Stimulated activated CD8-positive, alpha-beta memory T cell treated with anti-CD3 and anti-CD28 coated beads, Interleukin-4, amount 100 ng/mL, for 48 hours (primary cell): ENCODE data around the gene DUS1L.

Experiments
- DNase-seq: peaks from one replicate; pipeline ENCODE4 v3.0.0-alpha.2; 2020

DUS1L gene

DNA sequence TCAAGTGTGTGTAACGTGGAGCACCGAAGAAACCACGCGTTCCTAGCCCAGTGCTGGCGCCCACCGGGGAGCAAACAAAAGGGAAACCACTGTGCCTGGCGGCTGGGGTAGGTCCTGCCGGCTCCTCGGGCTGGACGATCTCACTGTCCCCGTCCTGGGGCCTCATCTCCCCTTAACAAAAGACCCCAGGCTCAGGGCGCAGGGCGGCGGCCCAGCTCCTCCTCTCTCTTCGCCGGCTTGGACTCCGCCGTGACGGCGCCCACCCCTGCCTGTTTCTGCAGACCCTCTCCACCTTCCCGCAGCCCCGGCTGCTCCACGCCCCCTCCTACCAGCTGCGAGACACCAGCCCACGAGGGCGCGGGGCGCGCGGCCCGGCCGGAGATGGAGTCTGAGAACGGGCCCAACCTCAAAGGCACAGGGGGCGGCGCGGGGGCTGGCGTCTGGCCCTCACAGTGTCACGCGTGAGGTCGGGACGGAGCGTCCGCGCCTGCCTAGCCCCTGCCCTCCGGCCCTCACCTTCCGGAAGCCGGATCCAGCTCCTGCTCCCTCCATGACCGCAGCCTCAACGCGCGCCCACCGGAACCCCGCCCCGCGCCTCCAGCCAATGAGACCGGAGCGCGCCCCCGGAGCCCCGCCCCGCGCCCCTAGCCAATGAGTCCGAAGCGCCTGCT is 43.2 kb downstream of the DUS1L start, which contains the start of gene CENPX:
Gene CENPX, minus strand, starts transcription at position 569 of the 671 bp plus-strand sequence. Its CDS starts 17 bp downstream, at position 552.
- no peak for DNase-seq

DNA sequence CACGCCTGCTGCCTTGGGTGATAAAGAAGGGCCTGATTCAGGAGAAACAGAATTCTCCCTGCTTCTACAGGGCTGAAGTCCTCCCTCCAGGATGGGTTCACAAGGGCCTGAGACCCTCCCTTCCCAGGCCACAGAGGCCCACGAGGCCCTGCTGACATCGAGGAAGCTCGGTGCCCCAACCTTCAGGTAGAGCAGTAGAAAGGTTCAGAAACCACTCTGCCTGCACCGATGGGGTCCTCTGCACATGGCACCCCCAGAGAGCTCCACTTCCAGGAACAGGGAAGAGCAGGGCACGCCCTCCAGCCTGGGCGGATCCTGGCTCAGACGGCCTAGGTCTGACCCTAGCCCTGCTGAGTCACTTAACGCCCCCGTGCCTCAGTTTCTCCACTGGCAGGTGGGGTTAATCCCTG is 43.7 kb downstream of the DUS1L start:
- DNase-seq = peak; percentile 47

DNA sequence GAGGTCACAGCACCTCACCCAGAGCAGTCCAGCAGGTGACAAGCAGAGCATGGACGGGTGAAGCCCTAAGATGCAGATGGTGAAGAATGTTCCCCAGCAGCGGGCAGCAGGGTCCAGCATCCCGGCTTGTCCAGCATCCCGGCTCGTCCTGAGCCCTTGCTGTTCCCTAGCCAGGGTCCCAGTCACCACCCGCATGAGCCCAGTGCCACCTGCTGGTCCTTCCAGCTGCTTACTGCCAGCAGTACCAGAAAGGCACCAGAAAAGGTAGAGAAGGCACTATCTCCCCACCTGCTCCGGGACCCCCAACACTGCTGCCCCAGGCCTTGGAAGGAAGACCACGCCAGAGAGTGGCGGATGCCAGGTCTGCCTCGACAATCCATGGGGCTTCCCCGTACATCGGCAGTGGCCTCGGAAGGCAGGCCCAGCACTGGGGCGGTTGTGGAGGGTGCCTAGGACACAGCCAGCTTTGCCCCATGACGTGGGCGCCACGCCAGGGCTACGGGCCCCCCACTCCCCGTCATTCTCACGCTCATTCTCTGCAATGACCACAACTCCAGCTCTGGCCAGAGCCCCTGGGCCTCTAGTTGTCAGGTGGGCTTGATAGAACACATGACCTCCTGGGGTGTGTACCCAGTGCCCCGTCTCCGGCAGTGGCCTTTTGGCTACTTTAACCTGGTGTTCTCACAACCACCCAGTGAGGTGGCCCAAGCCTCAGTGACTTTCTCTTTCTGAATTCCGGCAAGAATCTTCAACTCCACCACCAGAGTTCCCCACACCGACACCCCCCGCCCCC is 44.3 kb downstream of the DUS1L start:
- DNase-seq = peak; percentile 73

DNA sequence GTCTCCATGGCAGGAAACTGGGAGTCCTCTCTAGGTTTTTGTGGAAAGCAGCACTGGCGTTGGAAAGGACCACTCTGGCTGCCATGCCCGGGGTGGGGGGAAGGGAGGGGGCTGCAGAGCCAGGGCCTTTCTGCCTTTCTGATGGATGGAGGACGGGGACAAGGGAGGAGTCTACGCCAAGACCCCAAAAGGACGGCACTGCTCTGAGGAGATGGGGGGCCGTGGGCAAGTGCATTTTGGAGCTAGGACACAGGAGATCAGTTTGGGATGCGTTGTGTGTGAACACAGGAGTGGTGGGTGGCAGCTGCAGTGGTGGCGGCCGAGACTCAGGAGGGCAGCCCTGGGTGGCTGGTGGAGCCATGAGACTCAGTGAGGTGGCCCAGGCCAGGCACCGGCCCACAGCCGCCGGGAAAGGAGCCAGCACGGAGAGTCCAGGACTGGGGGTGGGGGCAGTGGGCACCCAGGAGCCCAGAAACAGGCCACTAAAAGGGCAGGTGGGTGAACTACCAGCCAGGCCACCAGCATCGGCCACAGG is 45.0 kb downstream of the DUS1L start:
- DNase-seq = no peak

DNA sequence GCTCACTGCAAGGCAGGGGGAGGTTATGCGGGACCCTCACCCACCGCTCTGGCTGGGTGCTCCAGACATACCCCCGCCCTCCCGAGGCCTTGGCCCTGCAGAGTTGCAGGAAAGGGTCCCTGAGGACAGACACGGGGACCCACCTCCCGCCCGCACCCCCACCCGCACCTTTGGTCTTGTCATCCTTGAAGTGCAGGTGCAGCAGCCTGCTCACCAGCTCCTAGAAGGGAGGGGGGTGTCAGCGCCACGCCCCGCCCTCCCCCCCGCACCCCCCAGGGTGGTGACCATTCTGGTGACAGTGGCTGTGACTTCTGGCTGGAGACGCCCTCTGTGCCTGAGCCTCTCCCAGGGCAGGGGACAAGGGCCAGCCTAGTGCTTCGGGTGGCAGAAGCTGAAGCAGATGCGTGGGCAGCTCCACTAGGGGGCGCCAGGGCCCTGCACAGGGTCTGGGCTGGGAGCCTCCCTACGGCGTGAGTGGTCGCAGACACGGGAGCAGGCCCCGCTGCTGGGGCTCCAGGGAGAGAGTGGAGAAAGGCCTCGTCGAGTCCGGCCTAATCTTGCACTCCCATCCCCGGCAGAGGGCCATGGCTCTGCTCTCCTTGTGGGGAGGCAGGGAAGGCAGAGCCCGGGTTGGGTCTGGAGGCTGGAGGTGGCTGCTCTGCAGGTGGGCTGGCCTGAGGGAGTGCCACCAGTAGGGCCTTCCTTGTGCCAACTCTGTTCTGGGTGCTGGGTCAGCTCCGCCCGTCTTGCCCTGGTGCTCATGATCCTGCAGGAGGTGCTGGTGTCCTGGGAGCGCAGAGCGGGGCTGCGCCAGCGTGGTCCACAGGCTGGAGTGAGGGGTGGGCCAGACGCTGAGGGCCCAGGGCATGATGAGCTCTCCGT is 45.7 kb downstream of the DUS1L start:
- DNase-seq = peak; percentile 90

DNA sequence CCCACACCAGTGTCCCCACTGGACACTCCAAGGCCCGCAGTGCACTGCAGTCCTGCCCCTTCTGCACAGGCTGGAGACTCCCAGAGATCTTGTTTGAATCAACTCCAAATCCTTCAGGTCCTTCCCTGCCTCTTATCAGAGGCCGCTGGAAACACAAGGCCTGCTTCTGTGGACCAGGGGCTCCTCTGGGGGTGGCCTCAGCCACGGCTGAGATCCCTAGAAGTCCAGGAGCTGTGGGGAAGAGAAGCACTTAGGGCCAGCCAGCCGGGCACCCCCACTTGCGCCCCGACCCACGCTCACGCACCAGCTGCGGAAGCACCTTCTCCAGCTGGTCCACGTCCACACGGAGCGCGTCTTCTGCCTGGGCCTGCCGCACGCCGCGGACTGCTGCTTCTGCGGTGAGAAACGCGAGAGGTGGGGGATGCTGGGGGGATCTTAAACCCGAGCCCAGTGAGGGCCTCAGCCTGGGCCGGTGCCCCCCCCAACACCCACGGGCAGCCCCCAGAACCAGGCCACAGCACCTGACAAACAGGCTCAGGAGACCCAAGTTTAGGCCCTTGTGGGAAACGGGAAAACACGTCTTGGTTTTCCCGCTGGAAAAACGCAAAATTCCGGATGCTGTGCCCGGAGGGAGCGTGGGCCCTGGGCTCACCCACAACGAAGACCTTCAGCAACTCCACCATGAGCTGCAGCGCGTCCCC is 46.5 kb downstream of the DUS1L start:
- no peak for DNase-seq

DNA sequence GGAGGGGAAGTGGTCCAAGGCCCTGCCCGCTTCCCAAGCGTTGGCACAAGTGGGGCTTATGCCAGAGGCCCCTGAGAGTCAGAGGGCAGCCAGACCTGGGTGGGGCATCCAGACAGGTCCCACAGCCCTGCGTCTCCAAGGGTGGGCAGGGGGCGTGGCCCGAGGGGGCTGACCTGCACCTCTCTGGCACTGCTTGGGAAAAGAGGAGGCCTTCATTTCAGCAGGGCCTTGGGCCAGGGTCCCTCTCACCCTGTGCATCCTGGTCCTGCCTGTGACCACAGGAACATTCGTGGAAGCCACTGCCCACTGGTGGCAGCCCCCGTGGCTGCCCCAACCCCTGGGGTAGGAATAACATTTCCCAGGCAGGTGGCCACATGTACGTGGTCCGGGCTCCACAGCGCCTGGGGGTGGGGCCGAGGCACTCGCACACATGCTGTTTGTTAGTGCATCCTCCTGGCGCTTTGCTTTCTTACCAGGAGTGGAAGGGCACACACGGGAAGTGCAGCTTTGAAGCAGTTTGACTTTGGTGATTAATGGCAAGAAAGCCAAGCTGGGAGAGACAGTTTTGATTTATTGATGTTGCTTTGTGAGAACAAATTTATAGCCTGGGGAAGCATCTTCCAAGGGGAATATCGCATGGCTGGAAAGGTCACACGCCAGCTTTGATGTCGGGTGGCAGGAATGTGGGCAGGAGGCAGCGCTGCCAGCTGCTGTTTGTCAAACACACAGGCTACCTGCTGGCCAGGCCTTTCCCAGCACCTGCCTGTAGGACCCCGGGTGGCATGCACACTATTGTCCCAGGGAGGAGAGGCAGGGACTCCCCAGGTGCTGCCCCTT is 47.2 kb downstream of the DUS1L start:
- no peak for DNase-seq

DNA sequence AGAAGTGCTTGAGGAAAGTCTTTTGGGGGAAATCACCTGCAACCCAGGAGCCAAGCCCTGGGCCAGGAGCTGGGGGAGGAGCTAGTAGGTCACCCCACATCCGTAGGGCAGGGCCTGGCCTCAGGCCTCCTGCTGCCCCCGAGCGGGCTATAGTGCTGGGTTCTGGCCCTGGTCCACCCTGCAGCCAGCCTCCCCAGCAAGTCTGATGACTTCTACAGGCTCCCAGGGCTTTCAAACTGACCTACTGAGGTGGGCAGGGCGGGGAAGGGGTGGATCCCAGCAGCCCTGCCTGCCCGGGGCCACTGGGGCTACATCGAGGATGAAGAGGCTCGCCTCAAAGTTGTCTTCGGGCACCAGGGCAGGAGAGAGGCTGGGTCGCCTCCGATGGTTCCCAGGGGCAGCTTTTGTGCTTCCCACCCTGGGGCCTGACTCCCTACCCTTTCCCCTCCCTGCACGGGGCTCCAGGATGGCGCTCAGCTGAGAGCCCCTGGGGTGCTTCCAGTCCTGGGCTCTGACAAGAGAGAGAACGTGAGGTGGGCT is 47.9 kb downstream of the DUS1L start:
- no peak for DNase-seq

DNA sequence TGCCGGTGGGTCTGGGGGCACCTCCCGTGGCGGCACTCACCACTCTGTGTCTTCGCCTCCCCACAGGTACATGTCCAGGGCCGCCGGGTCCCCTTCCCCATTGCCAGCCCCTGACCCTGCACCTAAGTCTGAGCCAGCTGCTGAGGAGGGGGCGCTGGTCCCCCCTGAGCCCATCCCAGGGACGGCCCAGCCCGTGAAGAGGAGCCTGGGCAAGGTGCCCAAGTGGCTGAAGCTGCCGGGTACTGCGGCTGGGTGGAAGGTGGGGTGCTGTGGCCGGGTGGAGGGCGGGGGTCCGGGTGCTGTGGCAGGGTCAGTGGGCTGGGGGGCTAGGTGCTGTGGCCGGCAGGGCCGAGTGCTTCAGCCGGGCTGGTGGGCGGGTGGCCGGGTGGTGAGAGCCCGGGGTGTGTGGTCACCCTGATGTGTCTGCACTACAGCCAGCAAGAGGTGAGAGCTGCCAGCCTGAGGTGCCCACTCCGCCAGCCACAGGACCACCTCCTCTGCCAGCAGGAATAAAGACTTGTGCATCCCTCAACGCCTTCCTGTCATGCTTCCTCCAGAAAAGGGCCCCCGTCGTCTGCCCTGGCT is 48.6 kb downstream of the DUS1L start:
- no peak for DNase-seq

DNA sequence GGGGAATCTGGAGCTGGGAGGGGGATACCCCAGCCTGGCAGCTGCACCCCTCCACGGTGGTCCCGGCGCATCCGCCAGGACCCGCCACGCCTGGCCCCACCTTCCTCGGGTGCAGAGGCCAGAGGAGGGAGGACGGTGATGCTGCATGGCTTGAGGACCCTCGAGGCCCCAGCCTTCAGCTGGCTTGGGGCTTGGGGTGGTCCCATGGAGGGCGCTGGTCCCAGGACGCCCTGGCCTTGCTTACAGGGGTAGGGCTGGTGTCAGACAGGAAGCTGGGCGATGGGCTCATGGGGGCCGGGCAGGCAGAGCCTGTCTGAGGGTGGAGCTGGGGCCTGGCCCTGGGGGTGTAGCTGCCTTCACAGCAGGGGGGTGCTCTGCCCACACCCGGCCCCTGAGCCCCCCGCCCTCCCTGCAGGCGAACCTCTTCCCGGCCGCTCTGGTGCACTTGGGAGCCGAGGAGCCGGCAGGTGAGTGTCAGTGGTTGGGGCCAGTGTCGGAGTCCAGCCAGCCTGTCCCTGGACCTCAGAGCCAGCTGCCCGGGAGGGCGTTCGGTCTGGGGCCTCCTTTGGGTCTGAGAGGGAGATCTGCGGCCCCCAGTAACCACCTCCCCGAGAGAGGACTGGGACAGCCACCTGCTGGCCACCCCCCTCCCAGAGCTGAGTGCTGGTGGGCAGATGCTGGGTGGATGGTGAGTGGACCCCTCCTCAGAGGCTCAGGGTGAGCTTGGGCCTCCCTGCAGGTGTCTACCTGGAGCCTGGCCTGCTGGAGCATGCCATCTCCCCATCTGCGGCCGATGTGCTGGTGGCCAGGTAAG is 49.3 kb downstream of the DUS1L start:
- no peak for DNase-seq

DNA sequence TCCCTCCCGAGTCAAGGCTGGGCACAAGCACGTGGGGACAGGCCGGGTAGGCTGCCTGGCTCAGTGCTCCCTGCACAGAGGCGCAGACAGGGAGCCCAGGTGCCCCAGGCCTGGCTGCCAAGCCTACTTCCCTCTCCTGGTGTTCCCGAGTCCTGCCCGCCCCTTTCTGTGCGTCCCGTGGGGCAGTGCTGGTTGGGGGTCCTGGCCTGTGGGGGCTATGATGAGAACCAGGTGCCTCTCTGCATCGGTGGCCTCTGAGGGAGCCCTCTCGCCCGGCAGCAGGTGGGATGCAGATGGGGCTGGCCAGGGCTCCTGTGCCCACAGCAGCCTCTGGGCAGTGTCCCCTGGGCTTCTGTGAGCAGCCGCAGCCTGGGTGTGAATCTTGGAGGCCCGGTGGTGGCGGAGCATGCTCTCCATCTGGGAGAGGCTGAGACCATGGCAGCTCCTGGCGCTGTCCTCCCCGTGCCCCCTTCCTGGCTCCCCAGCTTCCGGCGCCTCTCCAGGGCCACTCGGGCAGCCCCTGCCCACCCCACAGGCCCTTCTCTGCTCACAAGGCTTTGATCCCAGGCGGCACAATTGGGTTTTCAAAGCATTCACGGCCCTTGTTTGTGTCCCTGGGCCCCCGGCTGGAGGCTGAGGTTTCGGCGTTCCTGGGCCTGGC is 50.2 kb downstream of the DUS1L start:
- no peak for DNase-seq

DNA sequence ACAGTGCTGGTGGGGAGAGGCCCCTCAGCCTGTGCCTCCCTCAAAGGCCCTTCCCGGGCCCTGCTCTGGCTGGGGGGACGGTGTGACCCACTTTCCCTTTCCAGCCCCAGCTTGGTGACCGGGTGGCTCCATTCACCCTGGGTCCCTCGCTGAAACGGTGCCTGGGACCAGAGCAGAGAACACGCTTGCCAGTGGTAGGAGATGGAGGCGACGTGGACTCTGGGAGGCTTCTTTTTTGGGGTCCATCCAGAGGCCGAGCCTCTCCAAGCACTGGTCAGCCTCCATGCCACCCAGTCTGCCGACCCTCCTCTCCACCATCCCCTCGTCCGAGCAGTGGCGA is 50.7 kb downstream of the DUS1L start:
- DNase-seq = no peak

DNA sequence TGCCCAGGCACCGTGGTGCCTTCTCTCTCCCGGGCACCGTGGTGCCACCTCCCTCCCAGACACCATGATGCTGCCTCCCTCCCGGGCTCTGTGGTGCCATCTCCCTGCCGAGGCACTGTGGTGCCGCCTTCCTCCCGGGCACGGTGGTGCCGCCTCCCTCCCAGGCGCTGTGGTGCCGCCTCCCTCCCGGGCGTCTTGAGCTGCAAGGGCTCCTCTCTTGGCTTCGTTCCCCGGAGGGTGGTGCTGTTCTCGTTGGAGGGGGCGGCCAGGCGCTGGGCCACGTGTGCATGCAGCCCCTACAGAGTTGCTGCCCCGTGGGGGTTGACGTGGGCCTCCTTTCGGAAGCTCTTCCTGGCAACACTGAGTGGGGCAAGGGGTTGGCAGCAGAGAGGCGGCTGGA is 51.2 kb downstream of the DUS1L start:
- DNase-seq = no peak

DNA sequence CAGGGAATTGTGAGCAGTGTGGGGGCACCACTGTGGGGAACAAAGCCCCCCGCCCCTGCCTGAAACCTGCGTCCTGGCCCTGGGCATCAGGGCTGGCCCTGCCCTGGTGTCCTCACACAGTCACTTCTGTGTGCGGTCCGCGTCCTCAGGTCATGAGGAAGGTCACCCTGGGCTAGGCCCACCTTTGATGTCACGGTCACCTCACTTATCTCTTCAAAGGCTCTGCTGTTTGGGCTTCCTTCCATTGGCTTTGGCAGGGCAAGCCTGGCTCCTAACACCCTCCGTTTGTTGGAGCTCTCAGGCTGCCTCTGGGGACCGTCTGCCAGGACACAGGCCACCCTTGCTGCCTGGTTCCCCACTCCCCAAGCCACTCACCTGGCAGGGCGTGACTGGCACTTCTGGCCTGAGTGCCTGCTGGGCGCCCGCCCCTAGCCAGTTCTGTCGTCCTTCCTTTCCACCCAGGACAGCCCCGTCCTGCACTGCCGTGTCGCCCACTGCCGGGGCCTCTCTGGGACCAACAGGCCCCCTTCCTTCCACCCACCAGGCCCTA is 51.8 kb downstream of the DUS1L start:
- no peak for DNase-seq

DNA sequence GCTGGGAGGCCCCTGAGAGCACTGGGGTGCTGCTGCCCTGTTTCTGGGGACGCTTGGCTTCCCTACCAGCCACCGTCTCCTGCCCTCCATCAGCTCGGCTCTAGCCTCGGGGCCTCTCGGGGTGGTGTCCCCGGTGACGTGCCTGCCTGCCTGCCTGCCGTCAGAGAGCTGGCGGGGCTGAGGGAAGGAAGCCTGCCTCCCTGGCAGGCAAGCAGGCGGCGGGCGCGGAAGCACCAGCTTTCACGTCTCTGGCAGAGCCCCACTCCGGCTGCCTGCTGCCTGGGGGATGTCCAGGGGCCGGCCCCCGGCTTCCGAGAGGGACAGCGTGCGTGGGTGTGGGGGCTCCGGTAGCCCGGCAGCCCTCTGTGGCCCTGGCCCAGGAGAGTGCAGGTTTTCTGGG is 52.3 kb downstream of the DUS1L start:
- no peak for DNase-seq

DNA sequence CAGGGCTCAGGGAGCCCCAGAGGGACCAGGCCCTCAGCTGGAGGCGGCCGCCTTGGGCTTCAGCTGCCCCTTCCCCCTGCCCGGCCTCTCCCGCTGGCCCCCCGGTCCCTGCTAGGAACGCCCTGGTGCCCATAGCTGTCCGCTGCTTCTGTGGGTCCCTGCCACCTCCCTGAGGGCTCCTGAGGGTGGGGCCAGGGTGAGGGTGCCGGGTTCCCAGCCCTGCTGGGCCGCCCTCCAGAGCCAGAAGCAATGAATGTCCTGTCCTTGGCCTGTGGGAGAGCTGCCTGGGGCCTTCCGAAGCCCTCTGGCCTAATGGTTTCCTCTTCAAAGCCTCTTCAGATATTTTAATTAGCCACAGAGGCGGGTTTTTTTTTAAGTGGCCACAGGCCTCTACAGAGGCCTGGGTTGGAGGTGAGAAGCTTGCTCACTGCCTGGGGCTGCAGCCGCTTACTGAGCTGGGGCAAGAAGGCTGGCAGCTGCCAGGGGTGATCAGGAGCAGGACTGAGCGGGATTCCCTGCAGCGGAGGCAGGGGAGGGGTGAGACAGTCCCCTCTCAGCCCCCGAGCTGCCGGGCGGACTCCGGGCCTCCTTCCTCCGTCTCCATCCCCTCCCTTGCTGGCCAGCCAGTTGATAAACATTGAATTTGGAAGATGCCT is 52.8 kb downstream of the DUS1L start:
- no peak for DNase-seq

DNA sequence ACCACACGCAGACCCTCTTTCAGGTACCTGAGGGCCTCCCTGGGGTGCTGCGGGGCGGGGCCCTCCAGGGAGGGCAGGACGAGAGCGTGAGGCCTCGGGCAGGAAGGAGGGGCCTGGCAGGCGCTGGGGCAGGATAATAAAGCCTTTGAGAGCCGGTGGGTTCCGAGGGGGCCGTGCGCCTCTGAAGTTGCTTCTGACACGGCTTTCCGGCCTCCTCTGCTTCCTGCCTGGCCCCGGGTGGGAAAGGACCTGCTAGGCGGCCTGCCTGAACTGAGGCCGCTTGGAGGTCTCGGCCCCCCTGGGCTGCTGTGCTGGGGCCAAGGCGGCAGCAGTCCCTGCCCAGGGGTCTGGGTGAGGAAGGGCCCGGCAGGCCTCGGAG is 53.4 kb downstream of the DUS1L start:
- no peak for DNase-seq

DNA sequence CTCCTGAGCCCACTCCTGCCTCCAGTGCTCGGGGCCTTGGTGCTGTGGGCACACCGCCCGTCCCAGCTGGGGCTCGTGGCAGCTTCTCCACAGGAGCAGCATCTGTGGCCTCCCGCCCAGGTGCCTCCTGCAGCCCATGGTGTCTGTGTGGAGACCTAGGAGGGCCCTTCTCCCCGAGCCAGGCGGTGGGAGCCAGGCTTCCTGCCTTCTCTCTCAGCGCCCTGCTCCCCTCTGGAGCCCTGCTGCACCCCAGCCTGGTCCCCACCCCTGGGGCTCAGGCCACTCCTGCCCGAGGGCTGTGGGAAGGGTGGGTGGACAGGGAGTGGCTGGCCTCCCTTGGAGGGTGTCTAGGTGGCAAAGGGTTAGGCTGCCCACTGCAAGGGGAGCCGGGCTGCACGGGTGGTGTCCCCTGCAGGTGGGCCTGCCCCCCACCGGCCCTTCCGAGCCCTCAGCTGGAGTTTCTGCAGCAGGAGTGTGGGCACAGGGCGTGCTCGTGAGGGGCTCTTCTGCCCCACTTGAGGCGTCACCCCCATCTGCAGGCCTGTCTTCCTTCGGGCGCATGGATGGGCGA is 53.9 kb downstream of the DUS1L start:
- no peak for DNase-seq
